SK-N-SH treated with all-trans-retinoic acid at 6 μM for 48 hours (cell line): ENCODE data around the gene HOXB7.

Source experiments
- ARNTL ChIP-seq: fragments of 450-650 bp; formaldehyde crosslinking; IDR thresholded peaks from 2 replicates; pipeline ENCODE4 v1.5.0; 2020; ENCODE audit warnings: low read depth, mild to moderate bottlenecking, moderate library complexity, borderline replicate concordance
- RARB ChIP-seq: fragments of 250-450 bp; sonication (Bioruptor Pico); IDR thresholded peaks from 2 replicates; pipeline ENCODE4 v1.8.0; 2021; ENCODE audit warnings: mild to moderate bottlenecking, moderate library complexity
- ZFP3 ChIP-seq: fragments of 250-450 bp; sonication (Bioruptor Pico); IDR thresholded peaks from 2 replicates; pipeline ENCODE4 v1.5.0; 2020; ENCODE audit warnings: mild to moderate bottlenecking, moderate library complexity

DNA sequence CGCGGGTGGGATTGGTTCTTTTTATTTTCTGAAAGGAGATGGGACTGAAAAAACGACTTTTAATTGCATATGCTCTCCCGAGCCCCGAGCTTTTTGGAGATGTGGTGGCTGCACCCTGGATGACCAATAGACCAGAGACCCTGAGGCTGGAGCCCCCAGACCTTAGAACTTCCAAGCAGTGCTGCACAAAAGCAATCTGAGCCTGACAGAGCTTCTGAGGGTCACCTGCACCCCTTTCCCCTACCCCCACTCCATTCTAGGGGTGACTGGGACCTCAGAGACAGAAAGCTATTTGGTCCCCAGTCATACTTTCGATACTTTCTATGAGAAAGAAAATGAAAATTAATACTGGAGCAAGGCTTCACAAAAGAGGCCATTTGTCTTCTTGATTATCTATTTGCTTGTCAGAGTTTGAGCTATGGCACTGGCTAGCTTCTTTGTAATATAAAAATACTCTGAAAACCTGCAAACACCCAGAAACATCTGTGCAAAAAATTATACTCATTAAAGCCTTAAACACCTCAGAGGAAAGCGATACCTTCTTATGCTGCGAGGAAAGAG is 36.2 kb downstream of the HOXB7 start:
- TF ChIP-seq ARNTL (CRISPR knock-in tag), result no peak
- no peak for TF ChIP-seq RARB (CRISPR knock-in tag)
- TF ChIP-seq ZFP3 (CRISPR knock-in tag), result no peak
